HCT116 (cell line): Measurements from ENCODE around the gene TOLLIP. TPM values are rescaled to one million over a fixed set of nuclear protein-coding genes. Genes with fewer than 3 reads are reported as not detected.

Experiments
- ATAC-seq: fragments of 200-7000 bp; cut with Tn5 transposase; 2 replicates; pipeline ENCODE4 v1.9.1; 2020; ENCODE audit warnings: mild to moderate bottlenecking, moderate library complexity
- BruUV-seq: library from RNA; stranded (reverse); fragments of 400-500 nt; replicated peaks from 2 replicates; lab custom pipeline; 2021; lab: Mats Ljungman, UMichigan
- CTCF ChIA-PET: fragments of 300-600 bp; sonication (Branson Sonifier 250); formaldehyde crosslinking; loops from one replicate; lab custom pipeline; 2021; ENCODE audit warnings: antibody characterized with exemption; lab: Charles Lee
- POLR2A ChIA-PET: fragments of 300-600, 350-600 bp; sonication (Branson Sonifier 250); formaldehyde crosslinking; loops from one replicate; lab custom pipeline; 2021; ENCODE audit warnings: antibody characterized with exemption; lab: Charles Lee
- RAD21 ChIA-PET, 2 experiments: fragments of 300-600 bp; sonication (Branson Sonifier 250); formaldehyde crosslinking; loops; one replicate each; lab custom pipeline; 2023; ENCODE audit warnings: low total read pairs in 2 of 2; ENCODE audit not compliant: uncharacterized antibody in 2 of 2, unreplicated experiment in 2 of 2, low non-redundant PET in 1 of 2; lab: Charles Lee
- DNase-seq: peaks from one replicate; pipeline ENCODE4 v3.0.0-alpha.2; 2010; ENCODE audit warnings: low read depth, low spot score
- H2AFZ ChIP-seq: fragments of 200-600 bp; shearing (Covaris generic), sonication (generic); 2 replicates; pipeline ENCODE4 v1.6.1; 2017; ENCODE audit warnings: low read depth, mixed run types, mixed read lengths, antibody characterized with exemption, low read length; ENCODE audit not compliant: poor library complexity, severe bottlenecking
- H3K27ac ChIP-seq: 2 replicates; pipeline ENCODE4 v1.5.1; 2012; ENCODE audit warnings: low read depth, low read length
- H3K27me3 ChIP-seq: fragments of 200-600 bp; sonication (generic); 2 replicates; pipeline ENCODE4 v1.6.1; 2016; ENCODE audit warnings: mixed run types, low read length, mixed read lengths; ENCODE audit not compliant: insufficient read depth
- H3K36me3 ChIP-seq, 2 experiments: fragments of 200-500 bp in 1 of 2; fragments of 200-600 bp in 1 of 2; sonication (Bioruptor generic) in 1 of 2; sonication (generic) in 1 of 2; 2 replicates each; pipeline versions ENCODE4 v1.5.1 to v1.6.1; 2014 to 2016; ENCODE audit warnings: low read length in 2 of 2, inconsistent platforms in 1 of 2, mixed read lengths in 1 of 2, mixed run types in 1 of 2; ENCODE audit not compliant: insufficient read depth in 2 of 2, control insufficient read depth in 1 of 2
- H3K4me1 ChIP-seq, 2 experiments: fragments of 200-600 bp in 1 of 2; sonication (generic) in 1 of 2; 2 replicates each; pipeline versions ENCODE4 v1.5.1 to v1.6.1; 2012 to 2017; ENCODE audit warnings: low read length in 2 of 2, inconsistent platforms in 1 of 2, mild to moderate bottlenecking in 1 of 2, mixed read lengths in 1 of 2, mixed run types in 1 of 2, moderate library complexity in 1 of 2; ENCODE audit not compliant: insufficient read depth in 2 of 2, control insufficient read depth in 1 of 2
- H3K4me2 ChIP-seq: fragments of 200-600 bp; sonication (generic); 2 replicates; pipeline ENCODE4 v1.6.1; 2017; ENCODE audit warnings: mixed run types, low read length, mixed read lengths
- H3K4me3 ChIP-seq, 2 experiments: fragments of 200-600 bp in 1 of 2; sonication (generic) in 1 of 2; replicated peaks in 1 of 2; 2 replicates each; pipeline ENCODE4 v1.5.1; 2011 to 2016; ENCODE audit warnings: low read length in 2 of 2, control low read depth in 1 of 2, low read depth in 1 of 2, mild to moderate bottlenecking in 1 of 2, mixed read lengths in 1 of 2, mixed run types in 1 of 2
- H3K79me2 ChIP-seq: fragments of 200-600 bp; sonication (generic); 2 replicates; pipeline ENCODE4 v1.6.1; 2017; ENCODE audit warnings: mild to moderate bottlenecking, mixed run types, low read length, moderate library complexity, mixed read lengths; ENCODE audit not compliant: insufficient read depth
- H3K9ac ChIP-seq: fragments of 200-600 bp; sonication (generic); 2 replicates; pipeline ENCODE4 v1.6.1; 2016; ENCODE audit warnings: low read length, mixed read lengths
- H3K9me2 ChIP-seq: fragments of 200-600 bp; sonication (generic), shearing (Covaris generic); 2 replicates; pipeline ENCODE4 v1.6.1; 2017; ENCODE audit warnings: mixed run types, mild to moderate bottlenecking, moderate library complexity; ENCODE audit not compliant: insufficient read depth
- H3K9me3 ChIP-seq, 2 experiments: fragments of 200-500 bp in 1 of 2; fragments of 200-600 bp in 1 of 2; sonication (Bioruptor generic) in 1 of 2; sonication (generic) in 1 of 2; 2 replicates each; pipeline ENCODE4 v1.6.1; 2014 to 2017; ENCODE audit warnings: low read length in 2 of 2, mixed read lengths in 2 of 2, inconsistent platforms in 1 of 2, low read depth in 1 of 2, mild to moderate bottlenecking in 1 of 2, mixed run types in 1 of 2, moderate library complexity in 1 of 2; ENCODE audit not compliant: control insufficient read depth in 1 of 2, insufficient read depth in 1 of 2
- H4K20me1 ChIP-seq: fragments of 200-600 bp; sonication (generic), shearing (Covaris generic); 2 replicates; pipeline ENCODE4 v1.6.1; 2017; ENCODE audit warnings: mixed run types, mild to moderate bottlenecking, moderate library complexity; ENCODE audit not compliant: insufficient read depth
- ATF3 ChIP-seq: IDR thresholded peaks from 2 replicates; pipeline ENCODE4 v1.6.1; 2012
- CBX3 ChIP-seq: IDR thresholded peaks from 2 replicates; pipeline ENCODE4 v1.6.1; 2012; ENCODE audit warnings: low read depth
- CEBPB ChIP-seq: IDR thresholded peaks from 2 replicates; pipeline ENCODE4 v1.6.1; 2012; ENCODE audit warnings: low read depth
- CTCF ChIP-seq, 3 experiments: fragments of 200-600 bp in 1 of 3; sonication (generic) in 1 of 3; IDR thresholded peaks in 2 of 3; conservative IDR thresholded peaks in 1 of 3; 2 replicates each; pipeline ENCODE4 v1.5.1; 2012 to 2017; ENCODE audit warnings: low read depth in 2 of 3, low read length in 2 of 3, antibody characterized with exemption in 1 of 3, borderline replicate concordance in 1 of 3, control low read depth in 1 of 3, mild to moderate bottlenecking in 1 of 3, mixed read lengths in 1 of 3, mixed run types in 1 of 3, moderate library complexity in 1 of 3; ENCODE audit not compliant: insufficient read depth in 1 of 3
- EGR1 ChIP-seq: IDR thresholded peaks from 2 replicates; pipeline ENCODE4 v1.6.1; 2012; ENCODE audit warnings: low read depth
- EZH2 ChIP-seq: fragments of 200-600 bp; sonication (generic); IDR thresholded peaks from 2 replicates; pipeline ENCODE4 v1.6.1; 2017; ENCODE audit warnings: antibody characterized with exemption, mixed run types
- POLR2AphosphoS5 ChIP-seq: IDR thresholded peaks from 2 replicates; pipeline ENCODE4 v1.6.1; 2011; ENCODE audit warnings: mild to moderate bottlenecking, low read depth, low read length, moderate library complexity
- REST ChIP-seq: IDR thresholded peaks from 2 replicates; pipeline ENCODE4 v1.6.1; 2012; ENCODE audit warnings: low read depth
- SIN3A ChIP-seq: IDR thresholded peaks from 2 replicates; pipeline ENCODE4 v1.6.1; 2012; ENCODE audit warnings: low read depth
- SP1 ChIP-seq: IDR thresholded peaks from 2 replicates; pipeline ENCODE4 v1.6.1; 2012; ENCODE audit warnings: low read depth
- TCF7L2 ChIP-seq: IDR thresholded peaks from 2 replicates; pipeline ENCODE4 v1.7.0; 2011; ENCODE audit warnings: borderline replicate concordance, inconsistent platforms; ENCODE audit not compliant: insufficient read depth, insufficient read length; ENCODE audit errors: extremely low read depth
- ZFX ChIP-seq: fragments of 450-650 bp; IDR thresholded peaks from 2 replicates; pipeline ENCODE4 v1.6.1; 2017
- ZNF274 ChIP-seq: fragments of 200-500 bp; sonication (Bioruptor generic); IDR thresholded peaks from 2 replicates; pipeline ENCODE4 v1.6.1; 2014; ENCODE audit warnings: mild to moderate bottlenecking, low read depth, low read length, inconsistent platforms
- intact Hi-C: fragments of 100-400 bp; cut with micrococcal nuclease; formaldehyde crosslinking; loops from 2 replicates; pipeline ENCODE4 v1.10.0; 2022
- total RNA-seq: library from RNA; stranded (reverse); gene quantifications from one replicate; pipeline ENCODE4 v1.2.1, GENCODE V29; 2021; ENCODE audit not compliant: unreplicated experiment

TOLLIP gene
- total RNA-seq, 1 experiment from 2014 or later: 28.5 TPM

GRCh38 chr11:1271927-1272326 lies 37.5 kb downstream of the TOLLIP start:
- RAD21 ChIA-PET: no interaction called here
- ATAC-seq: no peak
- no peaks in the 10 kb centered on the region for H3K27me3 ChIP-seq
- no TSS peak for BruUV-seq
- no peaks in the 10 kb centered on the region for H3K36me3 ChIP-seq
- H3K4me1 ChIP-seq: no peaks in the 10 kb centered on the region
- H4K20me1 ChIP-seq: no peaks in the 10 kb centered on the region
- H3K4me3 ChIP-seq: no peak overlapping the region
- no peak for DNase-seq
- POLR2A ChIA-PET: no interaction called here
- TF ChIP-seq CEBPB: no peak
- TF ChIP-seq CBX3: no peak
- TF ChIP-seq SIN3A: no peak
- no peak for TF ChIP-seq SP1
- no peak for TF ChIP-seq REST
- TF ChIP-seq CTCF (IDR thresholded peaks at IDR 0.05 in 2 of 3, conservative IDR thresholded peaks at IDR 0.05 in 1 of 3; ENCODE audit: borderline replicate concordance in 1 of 3, insufficient read depth in 1 of 3, low read depth in 2 of 3, low read length in 2 of 3): no peak
- no peak for TF ChIP-seq EZH2
- no peak for TF ChIP-seq ATF3
- TF ChIP-seq TCF7L2: no peak
- TF ChIP-seq POLR2AphosphoS5: no peak
- no peak for TF ChIP-seq EGR1
- TF ChIP-seq ZFX: no peak
- TF ChIP-seq ZNF274: no peak
- H3K27ac ChIP-seq: no peak overlapping the region
- H3K9me2 ChIP-seq: no peaks in the 10 kb centered on the region
- H2AFZ ChIP-seq: no peak overlapping the region
- intact Hi-C loops: no loop called here
- H3K4me2 ChIP-seq: no peak overlapping the region
- H3K9ac ChIP-seq: no peak overlapping the region
- H3K9me3 ChIP-seq: no peaks in the 10 kb centered on the region
- H3K79me2 ChIP-seq: no peaks in the 10 kb centered on the region
- CTCF ChIA-PET: no interaction called here
